SK-N-SH (cell line): ENCODE data around the gene NPFF. TPM values are rescaled to one million over a fixed set of nuclear protein-coding genes. Genes with fewer than 3 reads are reported as not detected.
"Not testable (repeated sequence)": the region's sequence is repeated elsewhere in the genome, so short reads cannot be mapped to it uniquely, and the experiment has no call there.

Source experiments
- CTCF ChIA-PET: fragments of 300-600, 350-600 bp; formaldehyde crosslinking; extraction: SDS; loops from one replicate; lab custom pipeline; 2021; lab: Yijun Ruan, JAX
- POLR2A ChIA-PET: fragments of 350-600 bp; sonication (Branson Sonifier 250); formaldehyde crosslinking; extraction: SDS; loops from one replicate; lab custom pipeline; 2020; ENCODE audit warnings: antibody characterized with exemption, inconsistent platforms; lab: Yijun Ruan, JAX
- DNase-seq: peaks from one replicate; pipeline ENCODE4 v3.0.0; 2012
- H2AFZ ChIP-seq: fragments of 200-600 bp; sonication (generic); 2 replicates; pipeline ENCODE4 v1.8.1; 2016; ENCODE audit warnings: antibody characterized with exemption, mild to moderate bottlenecking, low read depth
- H3F3A ChIP-seq: fragments of 200-600 bp; sonication (generic); replicated peaks from 2 replicates; pipeline ENCODE3; 2016; ENCODE audit warnings: antibody characterized with exemption, mild to moderate bottlenecking; ENCODE audit not compliant: insufficient read depth
- H3K27ac ChIP-seq, 2 experiments: fragments of 200-500 bp in 1 of 2; fragments of 200-600 bp in 1 of 2; sonication (Bioruptor generic) in 1 of 2; sonication (generic), shearing (Covaris generic) in 1 of 2; 2 replicates each; pipeline versions ENCODE4 v1.5.1 to v1.6.1; 2014 to 2016; ENCODE audit warnings: low read depth in 2 of 2, inconsistent platforms in 1 of 2, low read length in 1 of 2, mild to moderate bottlenecking in 1 of 2, mixed read lengths in 1 of 2
- H3K27me3 ChIP-seq: fragments of 200-600 bp; sonication (generic), shearing (Covaris generic); 2 replicates; pipeline ENCODE4 v1.6.1; 2016; ENCODE audit warnings: mixed run types; ENCODE audit not compliant: insufficient read depth
- H3K36me3 ChIP-seq, 2 experiments: fragments of 200-500 bp in 1 of 2; fragments of 200-600 bp in 1 of 2; sonication (Bioruptor generic) in 1 of 2; sonication (generic) in 1 of 2; replicated peaks in 1 of 2; 2 replicates each; pipeline versions ENCODE3 to v1.5.1; 2014 to 2016; ENCODE audit warnings: low read length in 1 of 2, mild to moderate bottlenecking in 1 of 2; ENCODE audit not compliant: insufficient read depth in 2 of 2, control insufficient read depth in 1 of 2
- H3K4me1 ChIP-seq, 2 experiments: fragments of 200-500 bp in 1 of 2; fragments of 200-600 bp in 1 of 2; sonication (Bioruptor generic) in 1 of 2; sonication (generic), shearing (Covaris generic) in 1 of 2; 2 replicates each; pipeline versions ENCODE4 v1.5.1 to v1.6.1; 2014 to 2016; ENCODE audit warnings: low read depth in 1 of 2, low read length in 1 of 2, mixed run types in 1 of 2; ENCODE audit not compliant: insufficient read depth in 2 of 2, control insufficient read depth in 1 of 2
- H3K4me2 ChIP-seq: fragments of 200-600 bp; sonication (generic), shearing (Covaris generic); 2 replicates; pipeline ENCODE4 v1.6.1; 2017; ENCODE audit warnings: mixed run types
- H3K4me3 ChIP-seq, 2 experiments: fragments of 200-500 bp in 1 of 2; fragments of 200-600 bp in 1 of 2; sonication (Bioruptor generic) in 1 of 2; sonication (generic), shearing (Covaris generic) in 1 of 2; 2 replicates each; pipeline versions ENCODE4 v1.5.1 to v1.8.1; 2014 to 2016; ENCODE audit warnings: low read depth in 2 of 2, inconsistent platforms in 1 of 2, low read length in 1 of 2, mild to moderate bottlenecking in 1 of 2, mixed read lengths in 1 of 2, moderate library complexity in 1 of 2
- H3K79me2 ChIP-seq: fragments of 200-600 bp; sonication (generic); 2 replicates; pipeline ENCODE4 v1.8.1; 2017; ENCODE audit warnings: mild to moderate bottlenecking; ENCODE audit not compliant: insufficient read depth
- H3K9ac ChIP-seq: fragments of 200-600 bp; sonication (generic); 2 replicates; pipeline ENCODE4 v1.6.1; 2017; ENCODE audit warnings: mixed run types
- H3K9me2 ChIP-seq: fragments of 200-600 bp; sonication (generic); 2 replicates; pipeline ENCODE4 v1.6.1; 2017; ENCODE audit warnings: mixed run types
- H3K9me3 ChIP-seq: fragments of 200-600 bp; sonication (generic); 2 replicates; pipeline ENCODE4 v1.6.1; 2017; ENCODE audit warnings: mixed run types, mild to moderate bottlenecking, moderate library complexity
- H4K20me1 ChIP-seq: fragments of 200-600 bp; sonication (generic); 2 replicates; pipeline ENCODE4 v1.6.1; 2017; ENCODE audit warnings: mild to moderate bottlenecking, mixed run types; ENCODE audit not compliant: insufficient read depth
- FOXM1 ChIP-seq: IDR thresholded peaks from 2 replicates; pipeline ENCODE4 v1.4.0; 2012; ENCODE audit warnings: low read depth, mild to moderate bottlenecking
- JUND ChIP-seq: IDR thresholded peaks from 2 replicates; pipeline ENCODE4 v1.4.0; 2012
- MXI1 ChIP-seq: IDR thresholded peaks from 2 replicates; pipeline ENCODE4 v1.6.1; 2012; ENCODE audit warnings: mild to moderate bottlenecking, low read depth, low read length, improper control_type of control experiment
- POLR2AphosphoS5 ChIP-seq: IDR thresholded peaks from 2 replicates; pipeline ENCODE4 v1.6.1; 2012; ENCODE audit warnings: low read depth, low read length
- TCF12 ChIP-seq: IDR thresholded peaks from 2 replicates; pipeline ENCODE4 v1.4.0; 2012
- TEAD4 ChIP-seq: IDR thresholded peaks from 2 replicates; pipeline ENCODE4 v1.4.0; 2012; ENCODE audit warnings: mild to moderate bottlenecking, borderline replicate concordance; ENCODE audit not compliant: insufficient read depth
- WGBS: methylation state at CpG from one replicate; pipeline ENCODE4 v1.1.6; 2017; ENCODE audit warnings: low lambda C conversion rate; 5-methylcytosine and 5-hydroxymethylcytosine counted together
- polyA plus RNA-seq, 3 experiments: library from polyadenylated mRNA; depleted of rRNA; stranded (reverse); fragments of >200 nt; gene quantifications; 2 replicates each; pipeline ENCODE4 v1.2.3, GENCODE V29; 2012
- TF ChIP-seq, protein P1 (sequence below): fragments of 200-600 bp; sonication (generic); IDR thresholded peaks from 2 replicates; pipeline ENCODE4 v1.6.1; 2017; ENCODE audit warnings: antibody characterized with exemption, mild to moderate bottlenecking, moderate library complexity
- TF ChIP-seq, protein P2 (sequence below): IDR thresholded peaks from 2 replicates; pipeline ENCODE4 v1.4.0; 2012; ENCODE audit warnings: low read depth, borderline replicate concordance

The NPFF gene
- polyA plus RNA-seq, 1 of the 3 experiments (the other 2 are of a cell fraction): 0.13 TPM

DNA sequence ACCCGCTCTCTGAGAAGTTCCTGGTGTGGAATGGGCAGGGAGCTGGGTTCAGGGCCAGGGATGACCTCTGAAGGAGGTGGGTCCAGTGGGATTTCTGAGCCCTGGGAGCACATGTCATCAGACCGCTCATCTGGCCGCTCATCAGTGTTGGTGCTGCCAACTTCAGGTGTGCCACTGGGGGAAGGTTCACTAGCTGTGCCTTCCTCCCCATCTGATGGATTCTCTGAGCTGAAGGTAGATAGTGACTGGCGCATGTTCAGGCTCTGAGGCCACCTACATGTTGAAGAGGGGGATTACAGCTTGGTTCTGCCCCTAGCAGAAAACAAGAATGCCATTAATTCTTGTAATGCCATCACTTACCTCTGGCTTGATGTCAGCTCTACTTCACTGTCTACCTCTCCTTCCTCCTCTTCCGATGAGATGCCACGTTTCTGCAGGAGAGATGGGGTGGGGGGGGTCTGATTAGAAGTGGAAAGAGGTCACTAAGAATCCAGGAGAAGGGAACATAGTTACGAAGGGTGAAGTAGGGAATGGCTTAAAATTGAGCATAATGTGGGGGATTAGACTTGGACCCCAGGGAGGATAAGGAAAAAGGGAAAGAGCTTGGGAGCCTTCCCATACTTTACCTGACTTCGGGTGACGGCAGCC is 25.2 kb downstream of the NPFF start:
- H3K9me2 ChIP-seq: no peaks in the 10 kb centered on the region
- no peaks in the 10 kb centered on the region for H3K27me3 ChIP-seq
- ChIA-PET POLR2A (interaction anchor here (0.7 to 4.4 kb wide), 8 partner anchors 9 to 27 kb away, joined by 3 to 28 read pairs (median 6); partner anchors contain the start of genes MAP3K12 and TARBP2), CTCF (interaction anchor here (0.7 to 3.2 kb wide), 17 partner anchors 9 to 160 kb away, joined by 3 to 25 read pairs (median 4); partner anchors contain the start of genes AAAS, MAP3K12 and TARBP2)
- H4K20me1 ChIP-seq: peaks cover 64% of the 10 kb centered on the region
- H3F3A ChIP-seq: peaks cover 73% of the 10 kb centered on the region
- TF ChIP-seq, protein P1, sequence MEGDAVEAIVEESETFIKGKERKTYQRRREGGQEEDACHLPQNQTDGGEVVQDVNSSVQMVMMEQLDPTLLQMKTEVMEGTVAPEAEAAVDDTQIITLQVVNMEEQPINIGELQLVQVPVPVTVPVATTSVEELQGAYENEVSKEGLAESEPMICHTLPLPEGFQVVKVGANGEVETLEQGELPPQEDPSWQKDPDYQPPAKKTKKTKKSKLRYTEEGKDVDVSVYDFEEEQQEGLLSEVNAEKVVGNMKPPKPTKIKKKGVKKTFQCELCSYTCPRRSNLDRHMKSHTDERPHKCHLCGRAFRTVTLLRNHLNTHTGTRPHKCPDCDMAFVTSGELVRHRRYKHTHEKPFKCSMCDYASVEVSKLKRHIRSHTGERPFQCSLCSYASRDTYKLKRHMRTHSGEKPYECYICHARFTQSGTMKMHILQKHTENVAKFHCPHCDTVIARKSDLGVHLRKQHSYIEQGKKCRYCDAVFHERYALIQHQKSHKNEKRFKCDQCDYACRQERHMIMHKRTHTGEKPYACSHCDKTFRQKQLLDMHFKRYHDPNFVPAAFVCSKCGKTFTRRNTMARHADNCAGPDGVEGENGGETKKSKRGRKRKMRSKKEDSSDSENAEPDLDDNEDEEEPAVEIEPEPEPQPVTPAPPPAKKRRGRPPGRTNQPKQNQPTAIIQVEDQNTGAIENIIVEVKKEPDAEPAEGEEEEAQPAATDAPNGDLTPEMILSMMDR: peak; percentile 34
- TF ChIP-seq TEAD4: no peak
- TF ChIP-seq, protein P2, sequence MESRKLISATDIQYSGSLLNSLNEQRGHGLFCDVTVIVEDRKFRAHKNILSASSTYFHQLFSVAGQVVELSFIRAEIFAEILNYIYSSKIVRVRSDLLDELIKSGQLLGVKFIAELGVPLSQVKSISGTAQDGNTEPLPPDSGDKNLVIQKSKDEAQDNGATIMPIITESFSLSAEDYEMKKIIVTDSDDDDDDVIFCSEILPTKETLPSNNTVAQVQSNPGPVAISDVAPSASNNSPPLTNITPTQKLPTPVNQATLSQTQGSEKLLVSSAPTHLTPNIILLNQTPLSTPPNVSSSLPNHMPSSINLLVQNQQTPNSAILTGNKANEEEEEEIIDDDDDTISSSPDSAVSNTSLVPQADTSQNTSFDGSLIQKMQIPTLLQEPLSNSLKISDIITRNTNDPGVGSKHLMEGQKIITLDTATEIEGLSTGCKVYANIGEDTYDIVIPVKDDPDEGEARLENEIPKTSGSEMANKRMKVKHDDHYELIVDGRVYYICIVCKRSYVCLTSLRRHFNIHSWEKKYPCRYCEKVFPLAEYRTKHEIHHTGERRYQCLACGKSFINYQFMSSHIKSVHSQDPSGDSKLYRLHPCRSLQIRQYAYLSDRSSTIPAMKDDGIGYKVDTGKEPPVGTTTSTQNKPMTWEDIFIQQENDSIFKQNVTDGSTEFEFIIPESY: no peak
- no peak for TF ChIP-seq FOXM1
- no peak for TF ChIP-seq MXI1
- TF ChIP-seq POLR2AphosphoS5: no peak; the same call in none of the 2 replicates
- peaks cover 28% of the 10 kb centered on the region; the same call in 1 of the 2 replicates for H3K79me2 ChIP-seq
- WGBS: 84% methylated on average over 9 of the region's 9 CpGs
- H3K4me1 ChIP-seq: peaks cover 0 to 5% of the 10 kb centered on the region in 2 experiments; a peak in 2 of 4 replicates
- no peak overlapping the region for H3K9ac ChIP-seq
- no peak overlapping the region for H3K4me3 ChIP-seq
- DNase-seq: peak; percentile 60
- H3K4me2 ChIP-seq: no peak overlapping the region
- no peak overlapping the region for H2AFZ ChIP-seq
- peak overlapping the region in 1 of 2 experiments; percentile 50; a peak in 3 of 4 replicates for H3K27ac ChIP-seq
- H3K36me3 ChIP-seq: peaks cover 73 to 79% of the 10 kb centered on the region in 2 experiments
- H3K9me3 ChIP-seq: no peaks in the 10 kb centered on the region

- not testable (repeated sequence) for H3K4me3 ChIP-seq, DNase-seq, H3K4me1 ChIP-seq, H3K9me3 ChIP-seq, H3K9me2 ChIP-seq, H3K9ac ChIP-seq, H2AFZ ChIP-seq, H3K4me2 ChIP-seq, H3K27me3 ChIP-seq
- WGBS: 59% methylated on average over 6 of the region's 6 CpGs
- Histone ChIP-seq H3K36me3 (peaks cover 79 to 84% of the 10 kb centered on the region in 2 experiments), H3K27ac (peak overlapping the region in 1 of 2 experiments; percentile 50; a peak in 2 of 4 replicates), H4K20me1 (peaks cover 70% of the 10 kb centered on the region), H3F3A (peaks cover 79% of the 10 kb centered on the region), H3K79me2 (peaks cover 33% of the 10 kb centered on the region)
- POLR2A ChIA-PET: interaction anchor here (0.7 to 4.4 kb wide), 8 partner anchors 8 to 27 kb away, joined by 3 to 28 read pairs (median 6); partner anchors contain the start of genes MAP3K12 and TARBP2
- TF ChIP-seq TCF12 (peak; percentile 20; the same call in 1 of the 2 replicates), JUND (0 out of 2 replicates have a peak, but pooled peaks have one; percentile 2)
- CTCF ChIA-PET: interaction anchor here (0.7 to 3.2 kb wide), 16 partner anchors 8 to 160 kb away, joined by 3 to 25 read pairs (median 4); partner anchors contain the start of genes AAAS and TARBP2
Measured at GRCh38 chr12:53481458-53481857, 25.8 kb downstream of the NPFF start.
